Measurements from ENCODE around the gene MAP3K9. TPM values are rescaled to one million over a fixed set of nuclear protein-coding genes. Genes with fewer than 3 reads are reported as not detected.

Gene MAP3K9
- total RNA-seq, 1 experiment from 2014 or later: 28.0 TPM

- no peak overlapping the region for H3K27ac Mint-ChIP-seq
- peaks cover 29% of the 10 kb centered on the region for H3K27me3 Mint-ChIP-seq (ENCODE audit: low read depth)
- no peak overlapping the region for H3K4me3 Mint-ChIP-seq
- H3K4me1 Mint-ChIP-seq: peaks cover 16% of the 10 kb centered on the region
- ChIA-PET POLR2A (no interaction called here), CTCF (interaction anchor here (1.4 to 2.3 kb wide), 4 partner anchors 45 to 155 kb away, joined by 5 to 20 read pairs (median 10); partner anchors contain the start of gene PCNX1)
- TF ChIP-seq JUN (CRISPR knock-in tag; IDR thresholded peaks at IDR 0.05): no peak
- no peak for TF ChIP-seq ZNF671 (CRISPR knock-in tag; IDR thresholded peaks at IDR 0.05)
- no peak for TF ChIP-seq NR3C1 (CRISPR knock-in tag; conservative IDR thresholded peaks at IDR 0.05; ENCODE audit: low read depth)
- TF ChIP-seq IRF2 (CRISPR knock-in tag; IDR thresholded peaks at IDR 0.05; ENCODE audit: borderline replicate concordance, low read depth): no peak
- TF ChIP-seq ZNF281 (CRISPR knock-in tag; IDR thresholded peaks at IDR 0.05): no peak
- TF ChIP-seq SP1 (CRISPR knock-in tag; conservative IDR thresholded peaks at IDR 0.05): no peak
- no peak for TF ChIP-seq FOXP4 (CRISPR knock-in tag; IDR thresholded peaks at IDR 0.05)
- no peak for TF ChIP-seq PRDM15 (CRISPR knock-in tag; IDR thresholded peaks at IDR 0.05)
- no peak for TF ChIP-seq EMX1 (CRISPR knock-in tag; IDR thresholded peaks at IDR 0.05)
- no peak for TF ChIP-seq ERG (CRISPR knock-in tag; IDR thresholded peaks at IDR 0.05)
- no peak for TF ChIP-seq TP53 (CRISPR knock-in tag; IDR thresholded peaks at IDR 0.05)
- TF ChIP-seq AR (CRISPR knock-in tag; IDR thresholded peaks at IDR 0.05): no peak
- no peaks in the 10 kb centered on the region for H3K36me3 Mint-ChIP-seq
- DNase-seq (ENCODE audit: low spot score) (no peak), ATAC-seq (peak; percentile 16; the same call in 1 of the 2 replicates)
- H3K9me3 Mint-ChIP-seq: no peaks in the 10 kb centered on the region
Observed at GRCh38 chr14:70816525-70816924, 7.2 kb upstream of the MAP3K9 start.

GRCh38 chr14:70814466-70814865 is 5.2 kb upstream of the MAP3K9 start:
- Mint-ChIP-seq H3K4me1 (peaks cover 10% of the 10 kb centered on the region), H3K27me3 (ENCODE audit: low read depth) (peaks cover 9% of the 10 kb centered on the region), H3K4me3 (no peak overlapping the region), H3K9me3 (no peaks in the 10 kb centered on the region), H3K27ac (no peak overlapping the region), H3K36me3 (no peaks in the 10 kb centered on the region)
- ATAC-seq (no peak), DNase-seq (ENCODE audit: low spot score) (no peak)
- CTCF ChIA-PET: no interaction called here
- no peak for TF ChIP-seq ZNF121 (CRISPR knock-in tag; IDR thresholded peaks at IDR 0.05)
- no peak for TF ChIP-seq ZNF317 (CRISPR knock-in tag; IDR thresholded peaks at IDR 0.05; ENCODE audit: borderline replicate concordance, low read depth)
- TF ChIP-seq MXD4 (CRISPR knock-in tag; IDR thresholded peaks at IDR 0.05; ENCODE audit: borderline replicate concordance): no peak
- TF ChIP-seq ZNF219 (CRISPR knock-in tag; IDR thresholded peaks at IDR 0.05; ENCODE audit: borderline replicate concordance): no peak
- no peak for TF ChIP-seq ZNF263 (CRISPR knock-in tag; IDR thresholded peaks at IDR 0.05; ENCODE audit: low read depth)
- POLR2A ChIA-PET: interaction anchor here (0.7 kb wide), 1 partner anchor 543 kb away, joined by 3 read pairs; no protein-coding TSS in a partner anchor

Data from WTC11 (cell line).